ENCODE data around the gene PRPF6.

PRPF6 gene

DNA sequence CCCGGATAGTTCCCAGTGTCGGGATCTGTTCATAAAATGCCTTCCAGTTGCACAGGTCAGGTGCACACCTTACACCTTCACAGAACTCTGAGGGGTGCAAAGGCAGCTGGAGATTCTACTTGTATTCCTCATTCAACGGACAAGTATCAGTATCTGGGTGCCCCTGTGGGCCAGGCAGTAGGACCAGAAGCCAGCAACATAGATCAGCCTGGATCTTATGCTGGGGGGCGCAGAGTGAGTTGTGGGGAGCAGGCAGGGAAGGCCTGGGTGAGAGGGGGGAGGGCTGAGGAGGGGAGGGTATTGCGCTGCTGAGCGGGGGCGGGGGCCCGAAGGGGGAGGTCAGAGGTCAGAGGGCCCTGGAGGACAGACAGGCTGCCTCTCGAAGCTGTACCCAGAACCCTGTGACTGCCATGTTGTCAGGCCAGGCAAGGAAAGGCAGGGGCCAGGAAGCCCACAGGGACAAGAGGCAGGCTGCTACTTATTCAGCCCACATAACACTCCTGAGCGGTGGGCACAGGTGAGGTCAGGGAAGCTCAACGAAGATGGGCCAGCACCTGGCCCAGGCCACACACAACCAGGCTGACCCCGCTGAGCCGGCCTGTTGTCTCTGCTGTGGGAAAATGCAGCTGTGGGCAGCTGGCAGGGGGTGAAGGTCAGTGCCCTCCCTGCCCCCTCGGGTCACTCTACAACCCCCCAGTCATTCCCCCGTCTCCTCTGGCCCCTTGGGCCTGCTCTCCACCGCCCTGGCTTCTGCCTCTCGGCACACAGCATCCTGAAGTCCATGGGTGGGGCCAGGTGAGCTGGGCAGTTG, 100.1 kb downstream of the PRPF6 start:
- no peak for DNase-seq

- no peak for DNase-seq
Observed at GRCh38 chr20:64081624-64081964, 100.7 kb downstream of the PRPF6 start.

GRCh38 chr20:64082126-64082731, 101.3 kb downstream of the PRPF6 start:
- DNase-seq, result no peak

Data from NK-92 treated with Interleukin-12 subunit alpha and Interleukin-12 subunit beta, amount 100 ng/mL, for 24 hours (cell line).